ENCODE measurements around the gene HYKK. TPM values are rescaled to one million over a fixed set of nuclear protein-coding genes. Genes with fewer than 3 reads are reported as not detected.
"Not testable (repeated sequence)": the region's sequence is repeated elsewhere in the genome, so short reads cannot be mapped to it uniquely, and the experiment has no call there.

HYKK gene
- total and polyA plus RNA-seq, 2 donors (not counting 3 experiments of a cell fraction or from before 2014, with no cell fraction given), result 1.0 to 2.1 TPM

DNA sequence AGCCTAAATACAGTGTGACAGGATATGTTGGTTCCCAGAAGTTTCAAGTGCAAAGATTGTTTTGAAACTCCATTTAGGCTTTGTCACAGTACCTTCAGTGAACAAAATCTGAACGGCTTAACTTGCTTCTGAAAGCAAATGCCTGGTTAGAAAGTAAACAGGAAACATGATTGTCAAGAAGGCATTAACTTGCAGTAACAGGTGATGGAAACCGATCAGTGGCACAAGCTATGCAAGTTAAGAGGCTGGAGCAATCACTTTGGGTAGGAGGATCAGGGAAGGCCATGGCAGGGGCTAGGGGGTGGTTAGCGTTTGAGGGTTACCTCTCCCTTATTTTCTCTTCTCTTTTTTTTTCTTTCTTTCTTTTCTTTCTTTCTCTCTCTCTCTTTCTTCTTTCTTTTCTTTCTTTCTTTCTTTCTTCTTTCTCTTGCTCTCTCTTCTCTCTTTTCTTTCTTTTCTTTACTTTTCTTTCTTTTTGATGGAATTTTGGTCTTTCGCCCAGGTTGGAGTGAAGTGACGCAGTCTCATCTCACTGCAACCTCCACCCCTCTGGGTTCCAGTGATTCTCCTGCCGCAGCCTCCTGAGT, 2.4 kb downstream of the HYKK start:
- H3K4me2 ChIP-seq (ENCODE audit: insufficient read depth, low read length), result no peak overlapping the region
- H3K27ac ChIP-seq (ENCODE audit: insufficient read depth, low read depth, low read length), result no peak overlapping the region
- FAIRE-seq, result no peak
- no peaks in the 10 kb centered on the region for H3K79me2 ChIP-seq (ENCODE audit: control insufficient read depth, insufficient read depth, low read length)
- ChIA-PET CTCF (interaction anchor here (1.1 kb wide), 1 partner anchor 12 kb away, joined by 4 read pairs; no protein-coding TSS in a partner anchor), POLR2A (no interaction called here)
- BruUV-seq (replicated peaks), result no TSS peak
- no peak for DNase-seq (ENCODE audit: low read depth, low spot score)
- peaks cover 4% of the 10 kb centered on the region for H3K4me1 ChIP-seq (ENCODE audit: control insufficient read depth, extremely low read depth, insufficient read depth, low read length)
- dilution Hi-C loops (cut with MboI; ENCODE audit: extremely low pct_ligation_motif_present, low sequenced_read_pairs) (no loop called here), intact Hi-C loops (cut with micrococcal nuclease) (no loop called here)
- no peaks in the 10 kb centered on the region for H3K9me1 ChIP-seq (replicated peaks; ENCODE audit: control insufficient read depth, extremely low read depth, insufficient read depth, low read length)
- no peak overlapping the region for H3K9ac ChIP-seq (replicated peaks; ENCODE audit: extremely low read depth, insufficient read depth, low read length)
- no peak overlapping the region for H2AFZ ChIP-seq (ENCODE audit: low read depth, low read length)
- no peak overlapping the region for H3K4me3 ChIP-seq (replicated peaks in 1 of 3; ENCODE audit: insufficient read depth in 1 of 3, low read depth in 1 of 3, low read length in 3 of 3)
- no peaks in the 10 kb centered on the region for H3K36me3 ChIP-seq (ENCODE audit: control insufficient read depth in 2 of 2, extremely low read depth in 1 of 2, insufficient read depth in 2 of 2, low read length in 2 of 2)
- H3K9me3 ChIP-seq (replicated peaks; ENCODE audit: control insufficient read depth, insufficient read depth, low read length), result no peaks in the 10 kb centered on the region
- TF ChIP-seq GATA2 (IDR thresholded peaks at IDR 0.05; ENCODE audit: insufficient read depth, insufficient read length, low read depth, low read length) (no peak), FOS (IDR thresholded peaks at IDR 0.05; ENCODE audit: borderline replicate concordance, insufficient read depth, low read length) (no peak), EZH2 (IDR thresholded peaks at IDR 0.05; ENCODE audit: borderline replicate concordance, low read depth, low read length, severe bottlenecking) (no peak), JUN (IDR thresholded peaks at IDR 0.05; ENCODE audit: borderline replicate concordance, insufficient read depth, insufficient read length, low read depth) (no peak), MYC (IDR thresholded peaks at IDR 0.05; ENCODE audit: low read depth, low read length) (no peak)
- TF ChIP-seq, protein P1, sequence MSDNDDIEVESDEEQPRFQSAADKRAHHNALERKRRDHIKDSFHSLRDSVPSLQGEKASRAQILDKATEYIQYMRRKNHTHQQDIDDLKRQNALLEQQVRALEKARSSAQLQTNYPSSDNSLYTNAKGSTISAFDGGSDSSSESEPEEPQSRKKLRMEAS (IDR thresholded peaks at IDR 0.05; ENCODE audit: insufficient read depth, insufficient read length), result no peak
- H4K20me1 ChIP-seq (replicated peaks; ENCODE audit: control insufficient read depth, extremely low read depth, insufficient read depth, low read length), result no peaks in the 10 kb centered on the region
- H3K27me3 ChIP-seq (ENCODE audit: control insufficient read depth in 2 of 2, insufficient read depth in 2 of 2, low read length in 2 of 2), result peaks cover 3 to 4% of the 10 kb centered on the region in 2 experiments

DNA sequence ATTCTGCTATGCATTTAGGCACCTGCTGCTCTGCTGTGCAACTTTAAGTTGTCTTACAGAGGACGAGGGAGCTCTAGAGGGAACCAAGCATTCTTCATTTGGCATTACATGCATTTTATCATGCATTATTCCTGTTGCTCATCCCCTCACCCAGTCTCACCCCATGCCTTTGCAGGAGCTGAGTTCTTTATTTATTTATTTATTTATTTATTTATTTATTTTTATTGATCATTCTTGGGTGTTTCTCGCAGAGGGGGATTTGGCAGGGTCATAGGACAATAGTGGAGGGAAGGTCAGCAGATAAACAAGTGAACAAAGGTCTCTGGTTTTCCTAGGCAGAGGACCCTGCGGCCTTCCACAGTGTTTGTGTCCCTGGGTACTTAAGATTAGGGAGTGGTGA, 12.7 kb downstream of the HYKK start:
- H2AFZ ChIP-seq (ENCODE audit: low read depth, low read length); CTCF ChIA-PET; BruUV-seq (replicated peaks); H3K36me3 ChIP-seq (ENCODE audit: control insufficient read depth in 2 of 2, extremely low read depth in 1 of 2, insufficient read depth in 2 of 2, low read length in 2 of 2); H3K4me1 ChIP-seq (ENCODE audit: control insufficient read depth, extremely low read depth, insufficient read depth, low read length); intact Hi-C loops (cut with micrococcal nuclease); H4K20me1 ChIP-seq (replicated peaks; ENCODE audit: control insufficient read depth, extremely low read depth, insufficient read depth, low read length); H3K9me3 ChIP-seq (replicated peaks; ENCODE audit: control insufficient read depth, insufficient read depth, low read length); H3K9me1 ChIP-seq (replicated peaks; ENCODE audit: control insufficient read depth, extremely low read depth, insufficient read depth, low read length); H3K4me2 ChIP-seq (ENCODE audit: insufficient read depth, low read length); dilution Hi-C loops (cut with MboI; ENCODE audit: extremely low pct_ligation_motif_present, low sequenced_read_pairs); DNase-seq (ENCODE audit: low read depth, low spot score); H3K4me3 ChIP-seq (replicated peaks in 1 of 3; ENCODE audit: insufficient read depth in 1 of 3, low read depth in 1 of 3, low read length in 3 of 3); FAIRE-seq; H3K79me2 ChIP-seq (ENCODE audit: control insufficient read depth, insufficient read depth, low read length); H3K27me3 ChIP-seq (ENCODE audit: control insufficient read depth in 2 of 2, insufficient read depth in 2 of 2, low read length in 2 of 2); POLR2A ChIA-PET; H3K9ac ChIP-seq (replicated peaks; ENCODE audit: extremely low read depth, insufficient read depth, low read length); H3K27ac ChIP-seq (ENCODE audit: insufficient read depth, low read depth, low read length): not testable (repeated sequence)
